Fibroblast of the aortic adventitia (primary cell): ENCODE data around the gene STARD5. TPM values are rescaled to one million over a fixed set of nuclear protein-coding genes. Genes with fewer than 3 reads are reported as not detected.
A peak's percentile ranks its signal among the peaks of the same experiment; 100 is the strongest.

Experiments
- DNase-seq: peaks from one replicate; pipeline ENCODE4 v3.0.0-alpha.2; 2010; ENCODE audit warnings: low read depth
- H3K4me3 ChIP-seq: 2 replicates; pipeline ENCODE4 v1.5.1; 2011; ENCODE audit warnings: low read depth, mild to moderate bottlenecking, control low read depth, low read length, moderate library complexity
- CTCF ChIP-seq: IDR thresholded peaks from 2 replicates; pipeline ENCODE4 v1.5.1; 2011; ENCODE audit warnings: mild to moderate bottlenecking, low read length, control low read depth, inconsistent platforms; ENCODE audit not compliant: insufficient read depth
- total RNA-seq: library from RNA; depleted of rRNA; stranded (reverse); fragments of >200 nt; gene quantifications from 2 replicates; pipeline ENCODE4 v1.2.3, GENCODE V29; 2012; ENCODE audit warnings: low replicate concordance

Gene STARD5
- total RNA-seq, 1 donor = 6.1 TPM

- DNase-seq = peak; percentile 19
- H3K4me3 ChIP-seq = no peak overlapping the region
- TF ChIP-seq CTCF = no peak
Observed at GRCh38 chr15:81289910-81290309, 34.0 kb downstream of the STARD5 start.

GRCh38 chr15:81288616-81289015 is 35.3 kb downstream of the STARD5 start:
- no peak overlapping the region for H3K4me3 ChIP-seq
- no peak for TF ChIP-seq CTCF
- DNase-seq = no peak

GRCh38 chr15:81288040-81288439 is 35.9 kb downstream of the STARD5 start:
- no peak for DNase-seq
- TF ChIP-seq CTCF = no peak

GRCh38 chr15:81286621-81287121 is 37.3 kb downstream of the STARD5 start:
- no peak for DNase-seq
- TF ChIP-seq CTCF = no peak
- no peak overlapping the region for H3K4me3 ChIP-seq

More at GRCh38 chr15:81288040-81288439, 35.9 kb downstream of the STARD5 start:
- no peak overlapping the region for H3K4me3 ChIP-seq

GRCh38 chr15:81285461-81285860 is 38.5 kb downstream of the STARD5 start:
- H3K4me3 ChIP-seq = no peak overlapping the region
- TF ChIP-seq CTCF = no peak

GRCh38 chr15:81284256-81285031 is 39.5 kb downstream of the STARD5 start:
- no peak for DNase-seq
- H3K4me3 ChIP-seq = no peak overlapping the region
- no peak for TF ChIP-seq CTCF

More at GRCh38 chr15:81285461-81285860, 38.5 kb downstream of the STARD5 start:
- DNase-seq = no peak
